SK-N-SH (cell line): Measurements from ENCODE around the gene ORC1. TPM values are rescaled to one million over a fixed set of nuclear protein-coding genes. Genes with fewer than 3 reads are reported as not detected.
"Not testable (repeated sequence)": the region's sequence is repeated elsewhere in the genome, so short reads cannot be mapped to it uniquely, and the experiment has no call there.

Source experiments
- CTCF ChIA-PET: fragments of 300-600, 350-600 bp; formaldehyde crosslinking; extraction: SDS; loops from one replicate; lab custom pipeline; 2021; lab: Yijun Ruan, JAX
- POLR2A ChIA-PET: fragments of 350-600 bp; sonication (Branson Sonifier 250); formaldehyde crosslinking; extraction: SDS; loops from one replicate; lab custom pipeline; 2020; ENCODE audit warnings: antibody characterized with exemption, inconsistent platforms; lab: Yijun Ruan, JAX
- DNase-seq: peaks from one replicate; pipeline ENCODE4 v3.0.0; 2012
- H2AFZ ChIP-seq: fragments of 200-600 bp; sonication (generic); 2 replicates; pipeline ENCODE4 v1.8.1; 2016; ENCODE audit warnings: antibody characterized with exemption, mild to moderate bottlenecking, low read depth
- H3F3A ChIP-seq: fragments of 200-600 bp; sonication (generic); replicated peaks from 2 replicates; pipeline ENCODE3; 2016; ENCODE audit warnings: antibody characterized with exemption, mild to moderate bottlenecking; ENCODE audit not compliant: insufficient read depth
- H3K27ac ChIP-seq, 2 experiments: fragments of 200-500 bp in 1 of 2; fragments of 200-600 bp in 1 of 2; sonication (Bioruptor generic) in 1 of 2; sonication (generic), shearing (Covaris generic) in 1 of 2; 2 replicates each; pipeline versions ENCODE4 v1.5.1 to v1.6.1; 2014 to 2016; ENCODE audit warnings: low read depth in 2 of 2, inconsistent platforms in 1 of 2, low read length in 1 of 2, mild to moderate bottlenecking in 1 of 2, mixed read lengths in 1 of 2
- H3K27me3 ChIP-seq: fragments of 200-600 bp; sonication (generic), shearing (Covaris generic); 2 replicates; pipeline ENCODE4 v1.6.1; 2016; ENCODE audit warnings: mixed run types; ENCODE audit not compliant: insufficient read depth
- H3K36me3 ChIP-seq, 2 experiments: fragments of 200-500 bp in 1 of 2; fragments of 200-600 bp in 1 of 2; sonication (Bioruptor generic) in 1 of 2; sonication (generic) in 1 of 2; replicated peaks in 1 of 2; 2 replicates each; pipeline versions ENCODE3 to v1.5.1; 2014 to 2016; ENCODE audit warnings: low read length in 1 of 2, mild to moderate bottlenecking in 1 of 2; ENCODE audit not compliant: insufficient read depth in 2 of 2, control insufficient read depth in 1 of 2
- H3K4me1 ChIP-seq, 2 experiments: fragments of 200-500 bp in 1 of 2; fragments of 200-600 bp in 1 of 2; sonication (Bioruptor generic) in 1 of 2; sonication (generic), shearing (Covaris generic) in 1 of 2; 2 replicates each; pipeline versions ENCODE4 v1.5.1 to v1.6.1; 2014 to 2016; ENCODE audit warnings: low read depth in 1 of 2, low read length in 1 of 2, mixed run types in 1 of 2; ENCODE audit not compliant: insufficient read depth in 2 of 2, control insufficient read depth in 1 of 2
- H3K4me2 ChIP-seq: fragments of 200-600 bp; sonication (generic), shearing (Covaris generic); 2 replicates; pipeline ENCODE4 v1.6.1; 2017; ENCODE audit warnings: mixed run types
- H3K4me3 ChIP-seq, 2 experiments: fragments of 200-500 bp in 1 of 2; fragments of 200-600 bp in 1 of 2; sonication (Bioruptor generic) in 1 of 2; sonication (generic), shearing (Covaris generic) in 1 of 2; 2 replicates each; pipeline versions ENCODE4 v1.5.1 to v1.8.1; 2014 to 2016; ENCODE audit warnings: low read depth in 2 of 2, inconsistent platforms in 1 of 2, low read length in 1 of 2, mild to moderate bottlenecking in 1 of 2, mixed read lengths in 1 of 2, moderate library complexity in 1 of 2
- H3K79me2 ChIP-seq: fragments of 200-600 bp; sonication (generic); 2 replicates; pipeline ENCODE4 v1.8.1; 2017; ENCODE audit warnings: mild to moderate bottlenecking; ENCODE audit not compliant: insufficient read depth
- H3K9ac ChIP-seq: fragments of 200-600 bp; sonication (generic); 2 replicates; pipeline ENCODE4 v1.6.1; 2017; ENCODE audit warnings: mixed run types
- H3K9me2 ChIP-seq: fragments of 200-600 bp; sonication (generic); 2 replicates; pipeline ENCODE4 v1.6.1; 2017; ENCODE audit warnings: mixed run types
- H3K9me3 ChIP-seq: fragments of 200-600 bp; sonication (generic); 2 replicates; pipeline ENCODE4 v1.6.1; 2017; ENCODE audit warnings: mixed run types, mild to moderate bottlenecking, moderate library complexity
- H4K20me1 ChIP-seq: fragments of 200-600 bp; sonication (generic); 2 replicates; pipeline ENCODE4 v1.6.1; 2017; ENCODE audit warnings: mild to moderate bottlenecking, mixed run types; ENCODE audit not compliant: insufficient read depth
- CHD2 ChIP-seq: fragments of 150-350 bp; IDR thresholded peaks from 2 replicates; pipeline ENCODE4 v1.6.1; 2018; ENCODE audit warnings: low read length; ENCODE audit not compliant: partially characterized antibody
- FOXM1 ChIP-seq: IDR thresholded peaks from 2 replicates; pipeline ENCODE4 v1.4.0; 2012; ENCODE audit warnings: low read depth, mild to moderate bottlenecking
- JUND ChIP-seq: IDR thresholded peaks from 2 replicates; pipeline ENCODE4 v1.4.0; 2012
- NRF1 ChIP-seq: IDR thresholded peaks from 2 replicates; pipeline ENCODE4 v1.6.1; 2012; ENCODE audit warnings: low read depth, mild to moderate bottlenecking, low read length
- POLR2AphosphoS5 ChIP-seq: IDR thresholded peaks from 2 replicates; pipeline ENCODE4 v1.6.1; 2012; ENCODE audit warnings: low read depth, low read length
- RCOR1 ChIP-seq: fragments of 150-350 bp; IDR thresholded peaks from 2 replicates; pipeline ENCODE4 v1.6.1; 2017; ENCODE audit warnings: antibody characterized with exemption, low read length
- RXRA ChIP-seq: IDR thresholded peaks from 2 replicates; pipeline ENCODE4 v1.4.0; 2012; ENCODE audit warnings: low read depth, mild to moderate bottlenecking, borderline replicate concordance
- WGBS: methylation state at CpG from one replicate; pipeline ENCODE4 v1.1.6; 2017; ENCODE audit warnings: low lambda C conversion rate; 5-methylcytosine and 5-hydroxymethylcytosine counted together
- polyA plus RNA-seq, 3 experiments: library from polyadenylated mRNA; depleted of rRNA; stranded (reverse); fragments of >200 nt; gene quantifications; 2 replicates each; pipeline ENCODE4 v1.2.3, GENCODE V29; 2012

ORC1 gene
- polyA plus RNA-seq, 1 of the 3 experiments (the other 2 are of a cell fraction) = 5.2 TPM

DNA sequence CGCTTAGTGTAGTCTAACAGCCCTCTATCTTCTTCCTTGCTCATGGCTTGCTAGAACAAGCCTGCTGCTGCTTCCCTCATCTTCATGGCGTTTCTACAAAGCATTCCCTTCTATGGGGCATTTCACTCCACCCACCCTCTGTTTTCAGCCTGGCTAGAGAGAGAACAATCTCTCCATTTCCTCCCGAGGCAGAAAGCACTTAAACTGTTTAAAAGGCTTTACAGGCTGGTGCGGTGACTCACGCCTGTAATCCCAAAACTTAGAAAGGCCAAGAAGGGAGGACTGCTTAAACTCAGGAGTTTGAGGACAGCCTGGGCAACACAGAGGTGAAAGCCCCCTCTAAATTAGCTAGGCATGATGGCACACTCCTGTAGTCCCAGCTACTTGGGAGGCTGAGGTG, 17.8 kb downstream of the ORC1 start:
- WGBS = 91% methylated on average over 5 of the region's 5 CpGs
- CTCF ChIA-PET = no interaction called here
- H3K4me3 ChIP-seq = no peak overlapping the region
- no peaks in the 10 kb centered on the region for H3K27me3 ChIP-seq
- H3K9me2 ChIP-seq = no peaks in the 10 kb centered on the region
- H3K4me2 ChIP-seq = no peak overlapping the region
- no peak overlapping the region for H3K27ac ChIP-seq
- POLR2A ChIA-PET = no interaction called here
- H3K36me3 ChIP-seq = peaks cover 6 to 38% of the 10 kb centered on the region in 2 experiments
- H4K20me1 ChIP-seq = no peaks in the 10 kb centered on the region
- no peak overlapping the region for H2AFZ ChIP-seq
- H3K79me2 ChIP-seq = peaks cover 5% of the 10 kb centered on the region; the same call in 1 of the 2 replicates
- no peaks in the 10 kb centered on the region for H3K4me1 ChIP-seq
- TF ChIP-seq CHD2 (no peak), NRF1 (no peak)
- H3F3A ChIP-seq = no peaks in the 10 kb centered on the region
- DNase-seq = no peak
- no peak overlapping the region for H3K9ac ChIP-seq
- no peaks in the 10 kb centered on the region for H3K9me3 ChIP-seq

DNA sequence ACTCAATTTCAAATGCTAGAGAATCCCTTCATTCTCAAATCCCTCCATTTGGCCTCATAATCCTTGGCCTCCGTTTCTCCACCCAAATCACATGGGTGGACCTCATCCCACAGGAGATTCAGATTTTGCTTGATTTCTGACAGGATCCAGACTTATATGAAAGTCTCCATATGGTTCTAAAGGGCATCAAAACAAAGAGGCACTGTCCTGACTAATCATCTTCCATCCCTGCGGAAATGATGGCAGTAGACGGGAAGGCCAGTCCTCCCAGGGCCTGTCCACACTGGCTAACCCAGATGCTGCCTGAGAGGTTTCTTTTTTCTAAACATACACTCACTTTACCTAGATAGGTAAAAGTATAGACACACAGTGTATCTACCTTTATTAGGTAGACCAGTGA, 18.8 kb downstream of the ORC1 start:
- peaks cover 3% of the 10 kb centered on the region; the same call in 1 of the 2 replicates for H3K79me2 ChIP-seq
- POLR2A ChIA-PET = no interaction called here
- H3K4me3 ChIP-seq = no peak overlapping the region
- no peak overlapping the region for H3K9ac ChIP-seq
- DNase-seq = no peak
- CTCF ChIA-PET = no interaction called here
- no peaks in the 10 kb centered on the region for H3K9me2 ChIP-seq
- no peaks in the 10 kb centered on the region for H4K20me1 ChIP-seq
- no peak overlapping the region for H3K4me2 ChIP-seq
- peaks cover 8 to 40% of the 10 kb centered on the region in 2 experiments for H3K36me3 ChIP-seq
- TF ChIP-seq JUND (no peak), FOXM1 (no peak), NRF1 (no peak), POLR2AphosphoS5 (no peak), RCOR1 (no peak), RXRA (no peak)
- no peaks in the 10 kb centered on the region for H3F3A ChIP-seq
- no peak overlapping the region for H3K27ac ChIP-seq
- no peak overlapping the region for H2AFZ ChIP-seq
- H3K4me1 ChIP-seq = no peaks in the 10 kb centered on the region
- H3K27me3 ChIP-seq = no peaks in the 10 kb centered on the region
- H3K9me3 ChIP-seq = no peaks in the 10 kb centered on the region
- WGBS = 98% methylated on average over 3 of the region's 3 CpGs

DNA sequence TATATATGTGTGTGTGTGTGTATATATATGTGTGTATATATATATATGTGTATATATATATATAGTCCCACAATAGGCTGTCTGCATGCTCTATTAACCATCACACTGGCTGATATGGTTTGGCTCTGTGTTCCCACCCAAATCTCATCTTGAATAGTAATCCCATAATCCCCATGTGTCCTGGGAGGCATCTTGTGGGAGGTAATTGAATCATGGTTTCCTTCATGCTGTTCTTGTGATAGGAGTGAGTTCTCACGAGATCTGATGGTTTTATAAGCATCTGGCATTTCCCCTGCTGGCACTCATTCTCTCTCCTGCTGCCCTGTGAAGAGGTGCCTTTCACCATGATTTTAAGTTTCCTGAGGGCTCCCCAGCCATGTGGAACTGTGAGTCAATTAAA, 34.4 kb downstream of the ORC1 start:
- 54% methylated on average over 1 of the region's 1 CpG for WGBS
- H3K4me1 ChIP-seq, H3K27ac ChIP-seq, H3K9me3 ChIP-seq, H4K20me1 ChIP-seq, H3K4me2 ChIP-seq, DNase-seq, H3K27me3 ChIP-seq, H3K9ac ChIP-seq, POLR2A ChIA-PET, H2AFZ ChIP-seq, H3K9me2 ChIP-seq, H3K4me3 ChIP-seq, H3K79me2 ChIP-seq: not testable (repeated sequence)
- CTCF ChIA-PET = interaction anchor here (0.8 kb wide), 1 partner anchor 21 kb away, joined by 3 read pairs; no protein-coding TSS in a partner anchor
- Histone ChIP-seq H3K36me3 (peaks cover 5 to 14% of the 10 kb centered on the region in 2 experiments), H3F3A (peaks cover 24% of the 10 kb centered on the region)
